ENCODE data around the gene TCTN1.
A peak's percentile ranks its signal among the peaks of the same experiment; 100 is the strongest.
"Not testable (repeated sequence)": the region's sequence is repeated elsewhere in the genome, so short reads cannot be mapped to it uniquely, and the experiment has no call there.

The TCTN1 gene

DNA sequence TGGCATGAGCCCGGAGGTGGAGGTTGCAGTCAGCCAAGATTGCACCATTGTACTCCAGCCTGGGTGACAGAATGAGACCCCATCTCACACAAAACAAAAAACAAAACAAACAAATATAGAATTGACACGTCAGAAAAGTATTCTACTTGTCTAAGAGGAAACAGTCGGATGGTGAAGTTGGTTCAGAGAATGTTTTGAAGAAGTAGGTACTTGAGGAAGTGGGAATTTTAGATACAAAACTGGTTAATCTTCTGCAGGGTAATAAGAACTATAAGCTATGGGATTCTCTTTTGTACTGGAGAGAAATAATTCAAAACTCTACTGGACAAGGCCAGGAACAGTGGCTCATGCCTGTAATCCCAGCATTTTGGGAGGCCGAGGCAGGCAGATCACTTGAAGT, 14.6 kb upstream of the TCTN1 start:
- Histone ChIP-seq H3F3A (ENCODE audit: insufficient read depth, low read length) (no peaks in the 10 kb centered on the region), H3K79me2 (ENCODE audit: insufficient read depth, low read length) (no peaks in the 10 kb centered on the region), H3K9me3 (ENCODE audit: low read length) (no peaks in the 10 kb centered on the region), H4K20me1 (ENCODE audit: insufficient read depth, low read length) (no peaks in the 10 kb centered on the region), H3K4me1 (ENCODE audit: insufficient read depth, low read length, severe bottlenecking) (peaks cover 5% of the 10 kb centered on the region), H3K27me3 (ENCODE audit: insufficient read depth, low read length) (no peaks in the 10 kb centered on the region), H3K4me2 (ENCODE audit: low read length) (no peak overlapping the region), H3K9me2 (ENCODE audit: low read depth, low read length) (no peaks in the 10 kb centered on the region), H3K27ac (ENCODE audit: low read depth, low read length, poor library complexity, severe bottlenecking) (no peak overlapping the region), H3K36me3 (ENCODE audit: insufficient read depth, low read length) (no peaks in the 10 kb centered on the region), H2AFZ (ENCODE audit: low read length) (no peak overlapping the region), H3K4me3 (ENCODE audit: low read depth, low read length, poor library complexity, severe bottlenecking) (no peak overlapping the region), H3K9ac (ENCODE audit: low read length) (no peak overlapping the region)
- TF ChIP-seq EZH2 (IDR thresholded peaks at IDR 0.05; ENCODE audit: borderline replicate concordance, low read length) (no peak), CTCF (IDR thresholded peaks at IDR 0.05; ENCODE audit: low read length) (no peak)

DNA sequence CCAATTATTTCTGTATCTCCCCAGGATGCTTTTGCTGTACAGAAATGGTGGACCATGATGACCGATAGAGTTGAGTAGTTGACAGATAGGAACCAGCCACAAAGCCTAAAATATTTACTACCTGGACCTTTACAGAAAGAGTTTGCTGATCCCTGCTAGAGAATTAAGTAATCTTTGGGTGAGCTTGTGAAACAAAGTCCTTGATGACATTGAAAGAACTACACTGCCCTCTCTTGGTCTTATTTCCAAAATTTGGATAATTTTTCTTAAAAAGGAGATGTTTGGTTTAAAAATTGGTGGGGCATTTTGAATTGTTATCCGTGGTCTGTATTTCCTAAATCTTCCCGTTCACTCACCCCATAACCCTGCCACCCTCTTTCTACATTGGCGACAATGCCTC, 13.7 kb upstream of the TCTN1 start:
- Histone ChIP-seq H3F3A (ENCODE audit: insufficient read depth, low read length) (no peaks in the 10 kb centered on the region), H3K27me3 (ENCODE audit: insufficient read depth, low read length) (no peaks in the 10 kb centered on the region)
- TF ChIP-seq CTCF (IDR thresholded peaks at IDR 0.05; ENCODE audit: low read length) (peak; percentile 48), EZH2 (IDR thresholded peaks at IDR 0.05; ENCODE audit: borderline replicate concordance, low read length) (no peak)

DNA sequence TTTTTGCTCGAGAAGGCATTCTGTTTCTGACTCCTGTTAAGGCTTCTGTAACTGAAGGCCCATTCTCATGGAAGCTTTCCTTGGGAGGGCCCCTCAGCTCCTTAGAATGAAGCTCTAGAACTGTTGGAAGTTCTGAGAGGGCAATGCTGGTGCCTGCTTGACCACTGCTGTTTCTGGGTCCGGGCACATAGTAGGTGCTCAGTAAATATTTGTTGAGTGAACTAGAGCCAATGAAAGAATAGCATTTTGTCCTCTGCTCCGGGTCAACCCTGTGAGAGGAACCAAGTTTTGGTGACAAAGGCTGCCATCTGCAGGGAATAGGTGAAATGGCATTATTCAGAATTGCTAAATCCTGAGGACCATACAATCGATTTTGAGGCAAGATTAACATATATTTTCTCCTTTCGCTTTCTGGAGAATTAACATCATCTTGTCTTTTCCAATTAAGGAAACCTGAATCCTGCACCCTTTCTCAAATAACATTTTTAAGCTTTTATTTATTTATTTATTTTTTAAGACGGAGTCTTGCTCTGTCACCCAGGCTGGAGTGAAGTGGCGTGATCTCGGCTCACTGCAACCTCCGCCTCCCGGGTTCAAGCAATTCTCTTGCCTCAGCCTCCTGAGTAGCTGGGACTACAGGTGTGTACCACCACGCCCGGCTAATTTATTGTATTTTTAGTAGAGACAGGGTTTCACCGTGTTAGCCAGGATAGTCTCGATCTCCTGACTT, 11.7 kb upstream of the TCTN1 start:
- not testable (repeated sequence) for H3K27ac ChIP-seq (ENCODE audit: low read depth, low read length, poor library complexity, severe bottlenecking); H3K9me3 ChIP-seq (ENCODE audit: low read length); H3K9me2 ChIP-seq (ENCODE audit: low read depth, low read length); H3K27me3 ChIP-seq (ENCODE audit: insufficient read depth, low read length); H3F3A ChIP-seq (ENCODE audit: insufficient read depth, low read length); H3K36me3 ChIP-seq (ENCODE audit: insufficient read depth, low read length); H3K79me2 ChIP-seq (ENCODE audit: insufficient read depth, low read length); H3K4me3 ChIP-seq (ENCODE audit: low read depth, low read length, poor library complexity, severe bottlenecking); H4K20me1 ChIP-seq (ENCODE audit: insufficient read depth, low read length); H3K4me2 ChIP-seq (ENCODE audit: low read length); H3K9ac ChIP-seq (ENCODE audit: low read length); H2AFZ ChIP-seq (ENCODE audit: low read length)
- peak; percentile 53 for TF ChIP-seq CTCF (IDR thresholded peaks at IDR 0.05; ENCODE audit: low read length)
- H3K4me1 ChIP-seq (ENCODE audit: insufficient read depth, low read length, severe bottlenecking) = peaks cover 22% of the 10 kb centered on the region

More for the DNA sequence above, 13.7 kb upstream of the TCTN1 start:
- Histone ChIP-seq H3K27ac (ENCODE audit: low read depth, low read length, poor library complexity, severe bottlenecking) (no peak overlapping the region), H2AFZ (ENCODE audit: low read length) (no peak overlapping the region; the same call in 1 of the 2 replicates), H3K9me3 (ENCODE audit: low read length) (no peaks in the 10 kb centered on the region), H4K20me1 (ENCODE audit: insufficient read depth, low read length) (no peaks in the 10 kb centered on the region), H3K79me2 (ENCODE audit: insufficient read depth, low read length) (no peaks in the 10 kb centered on the region), H3K9ac (ENCODE audit: low read length) (no peak overlapping the region), H3K4me3 (ENCODE audit: low read depth, low read length, poor library complexity, severe bottlenecking) (no peak overlapping the region), H3K4me1 (ENCODE audit: insufficient read depth, low read length, severe bottlenecking) (peaks cover 10% of the 10 kb centered on the region), H3K9me2 (ENCODE audit: low read depth, low read length) (no peaks in the 10 kb centered on the region), H3K36me3 (ENCODE audit: insufficient read depth, low read length) (no peaks in the 10 kb centered on the region), H3K4me2 (ENCODE audit: low read length) (no peak overlapping the region)
